ENCODE measurements around the gene ZRANB3.

The ZRANB3 gene

GRCh38 chr2:135175177-135175576 is 355.8 kb downstream of the ZRANB3 start:
- no peak for DNase-seq (ENCODE audit: low read depth in 2 of 2)

GRCh38 chr2:135174810-135175093 is 356.3 kb downstream of the ZRANB3 start:
- no peak for DNase-seq (ENCODE audit: low read depth in 2 of 2)

GRCh38 chr2:135174049-135174809 is 356.8 kb downstream of the ZRANB3 start:
- DNase-seq (ENCODE audit: low read depth in 2 of 2) = no peak

GRCh38 chr2:135169900-135170753 is 360.9 kb downstream of the ZRANB3 start:
- no peak for DNase-seq (ENCODE audit: low read depth in 2 of 2)

GRCh38 chr2:135168204-135168856 is 362.7 kb downstream of the ZRANB3 start:
- DNase-seq (ENCODE audit: low read depth in 2 of 2) = no peak

GRCh38 chr2:135167273-135167672 is 363.7 kb downstream of the ZRANB3 start:
- no peak for DNase-seq (ENCODE audit: low read depth in 2 of 2)

GRCh38 chr2:135164431-135164830 is 366.6 kb downstream of the ZRANB3 start:
- no peak for DNase-seq (ENCODE audit: low read depth in 2 of 2)

- DNase-seq (ENCODE audit: low read depth in 2 of 2) = no peak
These were observed 367.1 kb downstream of the ZRANB3 start for GRCh38 chr2:135163901-135164300.

GRCh38 chr2:135163306-135163705 is 367.7 kb downstream of the ZRANB3 start:
- DNase-seq (ENCODE audit: low read depth in 2 of 2) = no peak

- no peak for DNase-seq (ENCODE audit: low read depth in 2 of 2)
These were observed 368.2 kb downstream of the ZRANB3 start for GRCh38 chr2:135162786-135163185.

GRCh38 chr2:135162377-135162776 is 368.6 kb downstream of the ZRANB3 start:
- no peak for DNase-seq (ENCODE audit: low read depth in 2 of 2)

GRCh38 chr2:135159191-135159590 is 371.8 kb downstream of the ZRANB3 start:
- no peak for DNase-seq (ENCODE audit: low read depth in 2 of 2)

GRCh38 chr2:135157856-135158255 is 373.2 kb downstream of the ZRANB3 start:
- DNase-seq (ENCODE audit: low read depth in 2 of 2) = no peak

- DNase-seq (ENCODE audit: low read depth in 2 of 2) = no peak
These were observed 376.1 kb downstream of the ZRANB3 start for GRCh38 chr2:135154962-135155361.

GRCh38 chr2:135152361-135152760 is 378.7 kb downstream of the ZRANB3 start:
- no peak for DNase-seq (ENCODE audit: low read depth in 2 of 2)

GRCh38 chr2:135151615-135152014 is 379.4 kb downstream of the ZRANB3 start:
- DNase-seq (ENCODE audit: low read depth in 2 of 2) = no peak

- no peak for DNase-seq (ENCODE audit: low read depth in 2 of 2)
These were observed 380.3 kb downstream of the ZRANB3 start for GRCh38 chr2:135150725-135151124.

GRCh38 chr2:135149251-135149650 is 381.8 kb downstream of the ZRANB3 start:
- DNase-seq (ENCODE audit: low read depth in 2 of 2) = no peak

GRCh38 chr2:135144343-135144742 is 386.7 kb downstream of the ZRANB3 start:
- no peak for DNase-seq (ENCODE audit: low read depth in 2 of 2)

- DNase-seq (ENCODE audit: low read depth in 2 of 2) = no peak
These were observed 388.7 kb downstream of the ZRANB3 start for GRCh38 chr2:135142323-135142722.

- DNase-seq (ENCODE audit: low read depth in 2 of 2) = no peak
These were observed 390.4 kb downstream of the ZRANB3 start for GRCh38 chr2:135140606-135141005.

GRCh38 chr2:135132314-135132713 is 398.7 kb downstream of the ZRANB3 start:
- no peak for DNase-seq (ENCODE audit: low read depth in 2 of 2)

GRCh38 chr2:135130751-135131150 is 400.3 kb downstream of the ZRANB3 start:
- no peak for DNase-seq (ENCODE audit: low read depth in 2 of 2)

All from stimulated activated CD8-positive, alpha-beta memory T cell treated with anti-CD3 and anti-CD28 coated beads, Interleukin-15, amount 100 ng/mL, for 48 hours (primary cell).